Raji (cell line): ENCODE results near the gene TBCE.

ENCODE experiments used
- POLR2A ChIP-seq: IDR thresholded peaks from 2 replicates; pipeline ENCODE4 v1.6.1; 2011; ENCODE audit warnings: low read depth, low read length, control low read depth; ENCODE audit not compliant: insufficient read depth

TBCE gene

GRCh38 chr1:235461954-235462353 is 94.7 kb downstream of the TBCE start:
- no peak for TF ChIP-seq POLR2A

GRCh38 chr1:235465066-235465465 is 97.8 kb downstream of the TBCE start:
- TF ChIP-seq POLR2A = no peak

GRCh38 chr1:235468004-235468403 is 100.8 kb downstream of the TBCE start:
- TF ChIP-seq POLR2A = no peak

- no peak for TF ChIP-seq POLR2A
Measured at GRCh38 chr1:235468970-235469369, 101.7 kb downstream of the TBCE start.

GRCh38 chr1:235470741-235471439 is 103.7 kb downstream of the TBCE start:
- no peak for TF ChIP-seq POLR2A

GRCh38 chr1:235473806-235474205 is 106.6 kb downstream of the TBCE start:
- TF ChIP-seq POLR2A = no peak

- no peak for TF ChIP-seq POLR2A
Measured at GRCh38 chr1:235483090-235483489, 115.9 kb downstream of the TBCE start.

GRCh38 chr1:235485558-235485957 is 118.3 kb downstream of the TBCE start:
- no peak for TF ChIP-seq POLR2A

GRCh38 chr1:235486321-235486720 is 119.1 kb downstream of the TBCE start:
- TF ChIP-seq POLR2A = no peak

GRCh38 chr1:235491644-235492043 is 124.4 kb downstream of the TBCE start:
- no peak for TF ChIP-seq POLR2A

- TF ChIP-seq POLR2A = no peak
Measured at GRCh38 chr1:235494531-235494930, 127.3 kb downstream of the TBCE start.

- TF ChIP-seq POLR2A = no peak
Measured at GRCh38 chr1:235495030-235495429, 127.8 kb downstream of the TBCE start.

- no peak for TF ChIP-seq POLR2A
Measured at GRCh38 chr1:235495551-235495950, 128.3 kb downstream of the TBCE start.

GRCh38 chr1:235500971-235501540 is 133.8 kb downstream of the TBCE start:
- no peak for TF ChIP-seq POLR2A
